ENCODE measurements around the gene TSC22D1.

TSC22D1 gene

DNA sequence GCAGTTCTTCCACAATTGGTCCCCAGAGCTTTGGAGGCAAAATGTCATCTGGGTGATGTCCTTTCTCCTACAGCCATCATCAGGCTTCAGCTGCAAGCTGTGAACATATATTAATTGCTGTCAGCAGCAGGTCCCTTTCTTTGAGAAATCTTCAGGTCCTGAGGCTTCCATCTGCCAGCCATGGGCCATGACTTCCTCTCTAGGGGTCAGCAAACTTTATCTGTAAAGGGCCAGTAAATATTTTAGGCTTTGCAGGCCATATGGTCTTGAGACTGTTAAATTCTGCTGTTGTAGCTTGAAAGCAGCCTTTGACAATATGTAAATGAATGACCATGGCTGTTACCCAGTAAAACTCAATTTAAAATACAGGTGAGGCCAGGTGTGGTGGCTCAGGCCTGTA lies 175.4 kb downstream of the TSC22D1 start:
- DNase-seq: no peak

DNA sequence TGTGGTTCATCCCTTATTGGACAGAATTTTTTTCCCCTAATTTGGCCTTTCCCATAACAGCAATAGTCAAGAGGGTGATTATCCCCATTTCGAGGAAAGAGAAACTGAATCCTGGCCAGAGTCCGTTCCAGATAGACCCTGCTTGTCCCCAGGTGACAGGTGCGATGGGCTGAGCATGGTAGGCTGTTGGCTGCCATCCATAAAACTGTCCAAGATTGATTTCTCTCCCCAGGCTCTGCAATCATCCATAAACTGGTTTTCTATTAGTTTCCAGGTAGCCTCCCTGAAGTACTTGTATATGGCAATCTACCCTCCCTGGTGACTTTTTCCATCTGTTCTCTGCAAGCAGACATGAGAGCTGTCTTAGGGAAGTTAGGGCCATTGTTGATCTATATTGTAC lies 177.1 kb downstream of the TSC22D1 start:
- DNase-seq: peak; percentile 9 to 17

DNA sequence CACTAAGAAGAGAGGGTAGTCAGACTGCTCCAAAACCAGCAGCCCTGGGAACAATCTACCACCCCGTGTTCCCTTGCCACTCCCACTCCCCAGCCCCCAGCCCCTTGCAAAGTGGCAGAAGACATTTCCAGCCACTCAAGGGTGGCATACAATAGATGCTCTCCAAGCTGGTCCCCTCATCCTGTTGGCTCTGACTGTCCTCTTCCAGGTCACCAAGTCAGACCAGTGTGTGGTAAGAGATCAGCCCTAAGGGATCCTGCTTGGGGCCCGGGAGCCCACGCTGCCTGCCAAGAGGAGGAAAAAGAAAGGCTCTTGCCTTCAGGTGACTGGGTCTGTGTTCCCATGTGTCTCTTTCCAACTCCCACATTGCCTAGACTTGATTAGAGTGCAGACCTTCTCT lies 177.5 kb downstream of the TSC22D1 start:
- DNase-seq: no peak

DNA sequence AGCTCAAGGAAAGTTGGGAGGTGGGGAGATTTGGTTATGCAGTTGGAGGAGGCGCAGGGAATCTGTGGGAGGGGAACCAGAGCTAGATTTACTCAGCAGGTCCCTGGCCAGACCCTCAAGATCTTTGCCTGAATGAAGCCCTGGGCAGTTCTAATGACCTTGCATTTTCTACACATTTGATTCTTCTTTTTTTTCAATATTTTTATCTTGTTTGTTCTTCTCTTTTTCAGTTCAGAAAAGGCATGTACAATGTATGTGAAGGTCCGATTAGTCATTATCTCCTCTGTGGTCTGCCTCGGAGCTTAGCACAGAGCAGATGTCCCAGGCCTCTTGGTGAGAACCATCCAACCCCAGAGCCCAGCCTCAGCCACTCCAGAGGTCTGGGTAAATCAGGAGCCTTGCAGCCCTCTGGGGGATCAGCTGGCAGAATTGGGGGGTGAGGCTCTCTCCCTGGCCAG lies 178.3 kb downstream of the TSC22D1 start:
- DNase-seq: no peak

DNA sequence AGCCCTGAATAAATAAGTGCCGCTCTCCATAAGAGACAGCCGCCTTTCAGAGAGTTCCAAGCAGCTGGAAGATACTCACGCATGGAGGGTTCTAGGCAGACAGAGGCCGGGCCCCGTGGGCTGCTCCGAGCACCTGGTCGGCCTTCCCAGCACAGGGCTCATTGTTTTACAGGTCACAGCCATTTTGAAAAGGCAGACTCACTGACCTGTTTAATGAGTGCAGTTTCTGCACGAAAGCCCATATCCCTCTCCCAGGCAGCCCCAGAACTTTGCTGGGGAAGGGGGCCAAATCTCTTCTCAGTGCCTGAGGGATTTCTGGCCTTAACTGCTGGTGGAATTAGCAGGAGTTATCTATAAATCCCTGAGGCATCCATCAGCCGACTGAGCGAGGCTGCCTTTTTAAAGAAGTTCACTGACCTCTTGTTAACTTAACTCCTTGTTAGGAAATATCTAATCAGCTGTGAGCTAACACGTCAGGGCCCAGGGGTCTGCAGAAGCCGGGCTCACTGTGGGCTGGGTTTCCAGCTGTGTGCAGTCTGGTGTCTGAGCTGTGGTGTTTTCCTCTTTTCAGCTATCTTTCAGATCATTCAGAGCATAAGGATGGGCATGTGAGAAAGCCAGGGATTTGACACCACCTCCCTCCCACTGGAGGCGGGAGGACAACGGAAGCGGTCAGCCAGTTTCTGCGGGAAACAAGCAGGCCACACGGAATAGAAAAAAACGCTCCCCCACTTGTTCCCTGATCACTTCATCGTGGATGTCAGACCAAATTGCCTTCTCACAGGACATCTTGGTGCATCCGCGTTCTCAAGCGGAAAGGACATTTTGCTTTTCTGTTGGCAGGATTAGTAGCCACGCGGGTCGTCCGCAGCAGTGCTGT lies 179.2 kb downstream of the TSC22D1 start:
- DNase-seq: peak; percentile 48 to 54

DNA sequence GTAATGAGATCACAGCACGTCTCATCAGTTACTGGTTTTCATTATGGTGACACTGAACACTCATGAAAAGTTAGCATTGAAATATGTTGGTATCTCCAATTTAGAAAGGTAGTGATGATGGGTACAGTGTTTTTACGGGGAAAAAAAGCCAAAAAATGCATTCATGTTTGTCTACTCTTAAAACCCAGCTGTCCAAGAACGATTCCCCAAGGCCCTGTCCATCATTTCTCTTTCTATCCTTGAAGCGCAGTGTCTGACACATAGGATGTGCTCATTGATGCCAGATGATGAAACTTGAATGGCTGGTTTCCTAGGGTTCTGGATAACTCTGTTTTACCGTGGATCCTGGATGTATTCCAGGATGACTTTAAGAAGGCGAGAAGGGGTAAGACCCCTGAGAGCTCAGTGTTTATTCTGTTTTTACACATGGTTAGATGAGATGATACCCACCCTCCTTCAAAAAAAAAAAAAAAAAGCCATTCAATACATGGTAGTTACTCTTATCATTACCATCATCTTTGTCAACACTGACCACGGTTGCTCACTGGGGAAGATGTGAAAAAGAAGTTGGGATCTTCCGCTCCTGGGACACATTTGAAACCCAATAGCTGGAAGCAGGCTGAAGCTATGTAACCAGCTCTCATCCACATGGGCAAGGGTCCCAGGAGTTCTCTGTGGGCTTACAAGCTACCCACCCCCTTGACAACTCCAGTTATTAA lies 180.0 kb downstream of the TSC22D1 start:
- no peak for DNase-seq

DNA sequence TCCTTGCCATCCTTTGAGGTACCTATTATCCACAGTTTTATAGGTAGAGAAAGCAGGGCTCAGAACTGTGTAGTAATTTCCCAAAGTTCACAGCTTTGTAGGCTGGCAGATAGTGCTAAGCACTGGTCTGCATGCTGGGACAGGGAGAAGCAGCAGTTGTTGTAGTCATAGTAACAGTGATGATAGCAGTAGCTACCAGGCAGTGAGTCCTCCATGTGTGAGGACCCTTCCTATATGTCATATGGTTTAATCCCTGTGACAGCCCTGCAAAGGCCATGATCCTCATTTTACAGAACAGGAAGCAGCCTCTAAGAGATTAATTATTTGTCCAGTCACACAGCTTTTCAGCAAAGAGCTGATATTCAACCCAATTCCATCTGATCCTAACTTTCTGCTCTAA lies 181.5 kb downstream of the TSC22D1 start:
- no peak for DNase-seq

DNA sequence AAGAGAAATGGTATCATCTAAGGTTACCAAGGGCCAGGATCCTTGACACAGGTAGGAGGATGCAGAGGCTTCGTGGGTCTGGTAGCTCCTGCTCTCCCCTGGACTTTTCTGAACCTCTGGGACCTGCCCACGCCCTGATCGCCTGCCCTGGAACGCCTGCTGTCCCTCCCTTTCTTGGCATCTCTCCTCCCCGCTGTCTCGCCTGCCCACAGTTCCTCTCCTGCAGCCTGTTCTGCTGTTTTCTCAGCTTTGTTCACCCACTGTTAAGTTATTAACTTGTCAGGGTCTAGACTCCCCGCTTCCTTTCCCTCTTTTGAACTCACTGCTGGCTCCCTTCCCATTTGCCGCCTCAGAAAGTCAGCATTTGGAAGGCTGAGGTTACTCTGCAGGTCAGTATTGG lies 182.7 kb downstream of the TSC22D1 start:
- DNase-seq: no peak

DNA sequence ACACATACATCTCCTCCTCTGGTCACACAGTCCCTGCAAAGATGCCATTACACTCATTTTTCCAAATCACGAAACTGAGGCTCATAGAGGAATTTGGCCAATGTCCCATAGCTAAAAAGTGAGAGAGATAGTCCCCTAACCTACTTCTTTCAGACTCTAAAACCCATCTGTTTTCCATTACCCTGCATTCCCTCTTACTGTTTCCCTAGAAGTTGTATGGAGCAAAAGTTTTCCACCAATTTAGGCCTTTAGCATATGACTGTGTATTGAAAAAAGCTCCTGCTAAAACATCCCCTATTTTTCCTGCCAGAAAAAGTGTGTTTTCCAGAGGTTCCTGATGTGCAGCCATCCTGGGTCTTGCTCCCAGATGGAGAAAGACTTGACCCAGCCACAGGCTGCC lies 186.3 kb downstream of the TSC22D1 start:
- DNase-seq: no peak

DNA sequence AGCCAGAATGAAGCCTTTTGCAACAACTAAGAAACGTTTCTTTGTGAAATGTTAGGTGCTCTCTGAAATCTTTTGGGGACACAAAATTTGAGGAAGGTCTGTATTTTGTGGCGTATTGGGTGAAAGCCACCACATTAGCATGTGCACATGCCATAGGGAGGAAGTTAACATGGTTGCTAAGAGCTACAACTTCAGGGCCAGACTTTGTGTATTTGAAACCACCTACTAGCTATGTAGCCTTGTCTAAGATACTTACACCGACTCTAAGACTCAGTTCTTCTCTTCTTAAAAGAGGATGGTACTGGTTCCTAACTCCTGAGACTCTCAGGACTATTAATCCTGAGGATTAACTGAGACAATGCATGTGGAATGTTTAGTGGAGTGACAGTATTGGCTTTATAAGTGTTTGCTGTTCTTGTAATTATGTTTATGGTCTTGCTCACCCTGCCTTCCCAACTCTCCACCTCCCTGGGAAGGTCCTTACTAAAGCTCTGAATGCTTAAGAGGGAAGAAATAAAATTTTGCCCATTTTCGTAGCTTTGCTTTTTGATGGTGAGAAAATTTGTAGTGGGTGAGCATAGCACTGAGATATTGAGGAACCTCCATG lies 187.0 kb downstream of the TSC22D1 start:
- DNase-seq: no peak

DNA sequence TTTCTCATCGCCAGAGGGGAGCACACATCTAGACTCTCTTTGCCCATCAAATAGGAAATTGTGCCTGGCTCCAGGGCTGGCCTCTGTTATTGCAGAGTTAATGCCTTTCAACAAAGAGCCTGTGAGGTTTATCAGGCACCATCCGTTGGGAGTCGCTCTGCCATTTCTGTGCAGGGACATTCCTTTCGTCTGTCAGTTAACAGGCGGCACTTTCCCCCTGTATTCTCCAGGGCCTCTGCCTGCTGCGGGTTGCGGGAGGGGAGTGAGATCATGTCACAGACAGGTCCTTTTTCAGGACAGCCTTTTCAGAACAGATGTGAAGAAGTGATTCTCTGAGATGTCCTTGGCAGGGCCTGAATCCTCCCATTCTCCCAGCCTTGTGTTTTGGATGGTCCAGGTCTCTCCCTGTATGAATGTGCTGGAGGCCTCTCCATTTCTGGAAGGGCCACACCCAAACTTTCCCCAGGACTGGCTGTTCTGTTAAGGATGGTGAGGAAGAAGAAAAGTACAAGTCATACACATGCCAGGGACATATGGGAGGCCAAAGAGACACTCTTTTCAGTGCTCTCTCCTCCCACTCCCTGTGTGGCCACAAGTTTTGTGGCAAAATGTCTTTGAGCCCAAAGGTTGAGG lies 187.6 kb downstream of the TSC22D1 start:
- DNase-seq: no peak

DNA sequence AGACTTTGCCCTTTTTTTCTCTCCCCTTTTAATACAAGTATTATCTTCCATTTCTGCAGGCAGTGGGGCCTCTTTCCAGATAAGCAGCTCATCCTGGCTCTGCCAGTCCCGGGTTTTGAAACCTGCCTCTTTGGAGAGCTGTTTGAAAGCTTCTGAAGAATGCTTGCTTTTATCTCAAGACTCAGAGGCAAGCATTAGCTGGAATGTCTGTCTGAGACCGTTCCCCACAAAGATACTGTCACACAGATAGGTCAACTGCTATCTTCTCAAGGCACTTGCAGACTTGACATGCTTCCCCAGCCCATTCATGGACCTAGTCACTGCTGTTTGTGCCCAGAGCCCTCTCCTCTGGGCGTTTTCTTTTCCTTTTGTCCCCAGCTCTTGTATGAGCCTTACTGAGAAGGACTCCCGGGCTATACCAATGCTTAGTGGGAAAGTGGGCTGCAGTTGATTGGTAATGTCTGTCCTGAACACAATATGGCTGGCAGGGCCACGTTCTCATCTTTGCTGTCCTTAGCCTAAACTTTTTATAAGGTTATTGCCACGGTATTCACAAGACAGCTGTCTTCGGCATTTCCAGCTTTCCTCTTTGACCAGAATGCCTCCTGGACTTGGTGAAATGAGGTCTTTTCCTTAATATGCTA lies 189.1 kb downstream of the TSC22D1 start:
- DNase-seq: no peak

DNA sequence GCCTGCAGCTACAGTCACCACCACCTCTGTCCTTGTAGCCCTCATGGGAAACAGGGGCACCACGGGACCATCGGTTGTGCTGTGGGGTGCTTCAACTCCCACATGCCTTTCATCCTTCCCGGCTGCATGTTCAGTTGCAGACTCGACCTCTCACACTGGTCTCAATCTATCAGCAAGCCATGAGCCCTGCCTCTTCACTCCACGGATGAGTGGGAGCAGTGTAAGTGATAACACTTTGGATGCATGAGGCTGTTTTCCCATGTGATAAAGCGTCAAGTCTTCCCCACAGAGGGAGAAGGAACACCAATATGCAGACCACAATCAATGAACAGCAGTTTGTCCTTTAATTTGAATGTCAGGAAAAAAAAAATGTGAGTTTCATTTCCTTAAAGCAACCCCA lies 190.3 kb downstream of the TSC22D1 start:
- no peak for DNase-seq

DNA sequence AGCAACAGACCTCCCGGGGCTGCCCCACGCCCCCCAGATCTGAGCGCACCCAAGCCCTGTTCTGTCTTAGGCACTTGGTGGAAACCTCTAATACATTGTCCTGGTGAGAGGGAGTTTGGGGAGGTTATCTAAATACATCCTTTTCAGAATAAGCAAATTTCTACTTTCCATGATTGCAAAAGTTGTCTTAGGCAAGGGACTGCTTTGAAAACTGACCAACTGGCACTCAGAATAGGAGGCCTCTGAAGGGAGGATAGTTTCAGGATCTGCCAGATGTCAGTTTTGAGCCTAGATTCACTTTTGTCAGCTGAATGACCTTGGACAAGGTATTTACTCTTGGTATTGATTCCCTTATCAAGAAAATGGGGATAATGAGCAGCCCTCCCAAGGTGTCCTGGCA lies 190.7 kb downstream of the TSC22D1 start:
- DNase-seq: no peak

DNA sequence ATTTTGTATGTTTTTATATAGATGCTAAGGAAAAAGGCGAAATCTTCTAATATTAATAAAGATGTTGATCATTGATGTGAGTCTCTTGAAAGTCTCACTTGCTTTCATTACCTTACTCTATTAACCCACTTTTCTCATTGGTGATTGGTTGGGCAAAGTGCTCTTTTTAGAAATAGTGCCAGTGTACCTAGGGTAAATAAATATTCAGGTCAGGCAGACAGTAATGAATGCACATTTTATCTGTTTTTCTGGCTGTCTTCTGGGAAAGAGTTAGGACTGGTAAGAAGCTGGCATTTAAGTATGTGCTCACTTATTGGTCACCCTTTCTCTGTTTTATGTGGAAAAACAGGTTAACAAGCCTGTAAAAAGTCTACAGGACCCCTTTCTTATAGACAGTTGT lies 191.4 kb downstream of the TSC22D1 start:
- DNase-seq: no peak

DNA sequence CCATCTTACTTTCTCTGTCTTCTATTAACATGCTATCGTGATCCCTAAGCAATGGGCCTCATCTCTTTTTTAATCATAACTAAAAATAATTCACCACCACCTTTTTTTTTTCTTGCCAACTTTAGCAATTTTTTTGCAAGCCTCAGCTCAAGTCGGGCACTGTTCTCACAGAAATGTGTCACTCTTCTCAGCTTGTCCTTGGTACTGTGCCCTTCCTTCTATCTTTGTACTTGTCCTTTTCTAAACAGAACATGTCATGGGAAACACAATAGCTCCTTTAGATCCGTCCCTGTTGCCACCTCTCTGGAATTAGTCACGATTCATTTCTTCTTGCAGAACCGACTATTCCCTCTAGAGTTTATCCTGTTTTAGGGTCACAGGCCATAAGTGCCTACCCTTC lies 192.2 kb downstream of the TSC22D1 start:
- no peak for DNase-seq

DNA sequence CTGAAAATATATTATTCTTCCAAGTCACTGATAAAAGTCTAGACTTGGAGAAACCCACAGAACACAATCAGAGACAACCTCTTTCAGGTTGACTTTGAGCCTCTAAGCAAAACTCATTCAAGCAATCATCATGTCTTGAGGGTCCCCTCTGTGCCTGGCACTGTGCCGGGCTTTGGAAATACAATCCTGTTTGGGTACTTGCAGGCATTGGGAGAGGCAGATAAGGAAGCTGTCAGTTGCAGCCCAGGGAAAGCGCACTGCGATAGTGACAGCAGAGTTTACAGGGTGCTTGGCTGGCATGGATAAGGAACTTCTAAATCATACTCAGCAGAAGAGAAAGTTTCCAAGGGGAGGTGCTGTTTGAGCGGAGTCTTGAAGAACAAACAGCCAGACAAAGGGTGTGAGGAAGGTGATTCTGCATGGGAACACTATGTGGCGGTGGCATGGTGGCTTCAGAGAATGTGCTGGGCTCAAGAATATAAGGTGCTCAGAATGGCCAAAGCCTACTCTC lies 193.4 kb downstream of the TSC22D1 start:
- DNase-seq: no peak
